HepG2 (cell line): ENCODE data around the gene TAS2R40. TPM values are rescaled to one million over a fixed set of nuclear protein-coding genes. Genes with fewer than 3 reads are reported as not detected.

Experiments
- ATAC-seq: fragments of 200-7000 bp; cut with Tn5 transposase; 3 replicates; pipeline ENCODE4 v1.9.1; 2020; ENCODE audit warnings: mild to moderate bottlenecking, moderate library complexity
- BruUV-seq: library from RNA; stranded (reverse); fragments of 400-500 nt; replicated peaks from 2 replicates; lab custom pipeline; 2021; lab: Mats Ljungman, UMichigan
- CTCF ChIA-PET: fragments of 300-600 bp; formaldehyde crosslinking; extraction: SDS; loops from one replicate; lab custom pipeline; 2021; ENCODE audit warnings: low total read pairs, inconsistent platforms, low intra/inter-chr PET ratio; lab: Yijun Ruan, JAX
- POLR2A ChIA-PET: fragments of 350-600 bp; sonication (Branson Sonifier 250); formaldehyde crosslinking; loops from one replicate; lab custom pipeline; 2020; ENCODE audit warnings: antibody characterized with exemption, inconsistent platforms; lab: Yijun Ruan, JAX
- DNase-seq: peaks from one replicate; pipeline ENCODE4 v3.0.0-alpha.2; 2015; ENCODE audit warnings: low spot score
- FAIRE-seq: peaks from 3 replicates; lab custom pipeline; 2011; peaks lifted over from hg19 to GRCh38; lab: Jason Lieb, UNC
- H2AFZ ChIP-seq: one replicate; pipeline ENCODE4 v1.6.1; 2011; ENCODE audit warnings: low read length, inconsistent platforms
- H3K27ac ChIP-seq: fragments of 300-600 bp; 3 replicates; pipeline ENCODE4 v1.8.0; 2011; ENCODE audit warnings: mixed run types, mild to moderate bottlenecking, mixed read lengths, low read length, inconsistent platforms; ENCODE audit not compliant: insufficient read depth; ENCODE audit errors: extremely low read length
- H3K27me3 ChIP-seq, 2 experiments: fragments of 200-600 bp in 1 of 2; 2 replicates in 1 of 2; 3 replicates in 1 of 2; pipeline versions ENCODE4 v1.6.0 to v1.8.0; 2011; ENCODE audit warnings: low read length in 2 of 2, mild to moderate bottlenecking in 2 of 2, moderate library complexity in 2 of 2, inconsistent platforms in 1 of 2; ENCODE audit not compliant: insufficient read depth in 2 of 2, control insufficient read depth in 1 of 2
- H3K36me3 ChIP-seq, 2 experiments: fragments of 200-600 bp in 1 of 2; replicated peaks in 1 of 2; 2 replicates in 1 of 2; 3 replicates in 1 of 2; pipeline versions ENCODE4 v1.5.1 to v1.8.0; 2011; ENCODE audit warnings: low read length in 2 of 2, inconsistent platforms in 1 of 2; ENCODE audit not compliant: insufficient read depth in 2 of 2, control insufficient read depth in 1 of 2
- H3K4me1 ChIP-seq: 2 replicates; pipeline ENCODE4 v1.5.1; 2012; ENCODE audit warnings: low read length, inconsistent platforms; ENCODE audit not compliant: insufficient read depth
- H3K4me2 ChIP-seq: 2 replicates; pipeline ENCODE4 v1.6.0; 2011; ENCODE audit warnings: low read depth, low read length, inconsistent platforms
- H3K4me3 ChIP-seq, 3 experiments: fragments of 200-600 bp in 1 of 3; sonication (generic), shearing (Covaris generic) in 1 of 3; replicated peaks in 1 of 3; 2 replicates each; pipeline ENCODE4 v1.5.1; 2011 to 2016; ENCODE audit warnings: low read length in 3 of 3, inconsistent platforms in 2 of 3, low read depth in 2 of 3, mild to moderate bottlenecking in 2 of 3, control low read depth in 1 of 3, mixed read lengths in 1 of 3; ENCODE audit not compliant: insufficient read depth in 1 of 3
- H3K79me2 ChIP-seq: one replicate; pipeline ENCODE4 v1.6.1; 2011; ENCODE audit warnings: low read length, inconsistent platforms; ENCODE audit not compliant: insufficient read depth
- H3K9ac ChIP-seq: 2 replicates; pipeline ENCODE4 v1.6.0; 2011; ENCODE audit warnings: mild to moderate bottlenecking, low read depth, low read length, inconsistent platforms; ENCODE audit not compliant: insufficient read depth
- H3K9me3 ChIP-seq: 2 replicates; pipeline ENCODE4 v1.5.1; 2012; ENCODE audit warnings: mild to moderate bottlenecking, low read length
- H4K20me1 ChIP-seq: 2 replicates; pipeline ENCODE4 v1.6.0; 2011; ENCODE audit warnings: inconsistent platforms, mild to moderate bottlenecking, low read length, moderate library complexity; ENCODE audit not compliant: insufficient read depth
- BRD4 ChIP-seq: sonication (generic); formaldehyde crosslinking; IDR thresholded peaks from 2 replicates; pipeline ENCODE4 v1.4.0; 2020; ENCODE audit warnings: missing genetic modification reagents
- HMGXB3 ChIP-seq: sonication (generic); formaldehyde crosslinking; IDR thresholded peaks from 2 replicates; pipeline ENCODE4 v1.4.0; 2020; ENCODE audit warnings: missing genetic modification reagents, borderline replicate concordance
- NR2F1 ChIP-seq, 2 experiments: fragments of 450-650 bp in 1 of 2; formaldehyde crosslinking in 1 of 2; IDR thresholded peaks; 2 replicates each; pipeline versions ENCODE4 v1.5.0 to v1.6.1; 2016 to 2020; ENCODE audit warnings: mild to moderate bottlenecking in 1 of 2, missing compliant biosample characterization in 1 of 2, missing genetic modification reagents in 1 of 2, moderate library complexity in 1 of 2
- TBX2 ChIP-seq: sonication (generic); formaldehyde crosslinking; IDR thresholded peaks from 2 replicates; pipeline ENCODE4 v1.5.0; 2020; ENCODE audit warnings: missing genetic modification reagents, mild to moderate bottlenecking, borderline replicate concordance
- ZNF766 ChIP-seq: sonication (generic); formaldehyde crosslinking; IDR thresholded peaks from 2 replicates; pipeline ENCODE4 v1.5.0; 2020; ENCODE audit warnings: missing genetic modification reagents, borderline replicate concordance
- WGBS: methylation state at CpG from one replicate; pipeline ENCODE4 v1.1.6; 2017; ENCODE audit warnings: low lambda C conversion rate; 5-methylcytosine and 5-hydroxymethylcytosine counted together
- in situ Hi-C: cut with HindIII; loops from 2 replicates; pipeline ENCODE4 v1.10.0; 2017; ENCODE audit warnings: low pct_unique_long_range_greater_than_20kb; ENCODE audit not compliant: extremely low pct_ligation_motif_present
- intact Hi-C: fragments of 100-400 bp; cut with micrococcal nuclease; formaldehyde crosslinking; loops from one replicate; pipeline ENCODE4 v1.10.0; 2022; ENCODE audit not compliant: unreplicated experiment
- polyA plus RNA-seq, 8 experiments: library from polyadenylated mRNA; depleted of rRNA in 3 of 8; stranded (reverse) in 7 of 8; unstranded in 1 of 8; fragments of >200 nt; fragmentation: Illumina TruSeq in 4 of 8; extraction: Trizol in 4 of 8; gene quantifications; 2 replicates each; pipeline versions ENCODE4 v1.2.1 to v1.2.3, GENCODE V29; 2011 to 2016; ENCODE audit warnings: low read depth in 4 of 8, missing spikeins in 1 of 8, mixed read lengths in 1 of 8; ENCODE audit not compliant: insufficient read depth in 1 of 8
- total RNA-seq, 5 experiments: library from RNA; depleted of rRNA; stranded (reverse); fragments of >200 nt; fragmentation: Illumina TruSeq; extraction: Trizol; gene quantifications; 2 replicates each; pipeline ENCODE4 v1.2.3, GENCODE V29; 2016; ENCODE audit warnings: low read depth in 1 of 5
- TF ChIP-seq, protein P1 (sequence below): conservative IDR thresholded peaks from 2 replicates; pipeline ENCODE4 v1.6.1; 2018; ENCODE audit warnings: missing genetic modification reagents
- TF ChIP-seq, protein P2 (sequence below): sonication (generic); formaldehyde crosslinking; IDR thresholded peaks from 2 replicates; pipeline ENCODE4 v1.5.0; 2020; ENCODE audit warnings: mild to moderate bottlenecking, missing genetic modification reagents

TAS2R40 gene
- total and polyA plus RNA-seq, 2 of the 13 experiments (the other 11 are each of a cell fraction or from before 2014, with no cell fraction given): not detected

- CTCF ChIA-PET: interaction anchor here (1.5 to 5.3 kb wide), 4 partner anchors 83 to 362 kb away, joined by 3 to 178 read pairs (median 9); no protein-coding TSS in a partner anchor
Observed at GRCh38 chr7:143216151-143216550, 5.7 kb upstream of the TAS2R40 start.

More at GRCh38 chr7:143216151-143216550, 5.7 kb upstream of the TAS2R40 start:
- H2AFZ ChIP-seq: no peak overlapping the region
- in situ Hi-C loops: loop anchor here (10.0 kb wide), 1 partner anchor 341 kb away; no protein-coding TSS in a partner anchor
- H3K4me1 ChIP-seq: no peaks in the 10 kb centered on the region
- no peaks in the 10 kb centered on the region for H4K20me1 ChIP-seq
- no peaks in the 10 kb centered on the region for H3K9me3 ChIP-seq
- no peaks in the 10 kb centered on the region for H3K36me3 ChIP-seq
- no TSS peak for BruUV-seq
- H3K27me3 ChIP-seq: 0 out of 5 replicates have a peak, but pooled peaks cover 0 to 3% of the 10 kb centered on the region in 2 experiments
- H3K4me3 ChIP-seq: no peak overlapping the region
- ATAC-seq (no peak), FAIRE-seq (no peak), DNase-seq (no peak)
- H3K9ac ChIP-seq: no peak overlapping the region
- H3K4me2 ChIP-seq: no peak overlapping the region
- POLR2A ChIA-PET: no interaction called here
- H3K27ac ChIP-seq: no peak overlapping the region
- intact Hi-C loops: no loop called here
- WGBS: 16% methylated on average over 6 of the region's 6 CpGs
- H3K79me2 ChIP-seq: no peaks in the 10 kb centered on the region
- TF ChIP-seq NR2F1 (CRISPR knock-in tag; IDR thresholded peaks at IDR 0.05) (no peak), ZNF766 (no peak), BRD4 (CRISPR knock-in tag) (no peak), TBX2 (CRISPR knock-in tag) (no peak), HMGXB3 (CRISPR knock-in tag) (no peak)
- TF ChIP-seq, protein P1, sequence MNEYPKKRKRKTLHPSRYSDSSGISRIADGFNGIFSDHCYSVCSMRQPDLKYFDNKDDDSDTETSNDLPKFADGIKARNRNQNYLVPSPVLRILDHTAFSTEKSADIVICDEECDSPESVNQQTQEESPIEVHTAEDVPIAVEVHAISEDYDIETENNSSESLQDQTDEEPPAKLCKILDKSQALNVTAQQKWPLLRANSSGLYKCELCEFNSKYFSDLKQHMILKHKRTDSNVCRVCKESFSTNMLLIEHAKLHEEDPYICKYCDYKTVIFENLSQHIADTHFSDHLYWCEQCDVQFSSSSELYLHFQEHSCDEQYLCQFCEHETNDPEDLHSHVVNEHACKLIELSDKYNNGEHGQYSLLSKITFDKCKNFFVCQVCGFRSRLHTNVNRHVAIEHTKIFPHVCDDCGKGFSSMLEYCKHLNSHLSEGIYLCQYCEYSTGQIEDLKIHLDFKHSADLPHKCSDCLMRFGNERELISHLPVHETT (CRISPR knock-in tag): no peak
- TF ChIP-seq, protein P2, sequence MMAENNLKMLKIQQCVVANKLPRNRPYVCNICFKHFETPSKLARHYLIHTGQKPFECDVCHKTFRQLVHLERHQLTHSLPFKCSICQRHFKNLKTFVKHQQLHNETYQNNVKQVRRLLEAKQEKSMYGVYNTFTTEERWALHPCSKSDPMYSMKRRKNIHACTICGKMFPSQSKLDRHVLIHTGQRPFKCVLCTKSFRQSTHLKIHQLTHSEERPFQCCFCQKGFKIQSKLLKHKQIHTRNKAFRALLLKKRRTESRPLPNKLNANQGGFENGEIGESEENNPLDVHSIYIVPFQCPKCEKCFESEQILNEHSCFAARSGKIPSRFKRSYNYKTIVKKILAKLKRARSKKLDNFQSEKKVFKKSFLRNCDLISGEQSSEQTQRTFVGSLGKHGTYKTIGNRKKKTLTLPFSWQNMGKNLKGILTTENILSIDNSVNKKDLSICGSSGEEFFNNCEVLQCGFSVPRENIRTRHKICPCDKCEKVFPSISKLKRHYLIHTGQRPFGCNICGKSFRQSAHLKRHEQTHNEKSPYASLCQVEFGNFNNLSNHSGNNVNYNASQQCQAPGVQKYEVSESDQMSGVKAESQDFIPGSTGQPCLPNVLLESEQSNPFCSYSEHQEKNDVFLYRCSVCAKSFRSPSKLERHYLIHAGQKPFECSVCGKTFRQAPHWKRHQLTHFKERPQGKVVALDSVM (CRISPR knock-in tag): no peak
